Ovary (tissue), 3 donors: ENCODE results near the gene TNRC6B.

Experiments
- CTCF ChIP-seq, 3 donors: fragments of 450-650 bp in 2 of 3; fragments of 200-600 bp in 1 of 3; IDR thresholded peaks; one replicate each; pipeline versions ENCODE4 v1.5.1 to v1.8.0; 2016 to 2022; ENCODE audit warnings: antibody characterized with exemption in 3 of 3, mild to moderate bottlenecking in 1 of 3
- EP300 ChIP-seq: sonication (generic); formaldehyde crosslinking; IDR thresholded peaks from one replicate; pipeline ENCODE4 v1.6.1; 2017; ENCODE audit warnings: antibody characterized with exemption
- POLR2A ChIP-seq: fragments of 450-650 bp; IDR thresholded peaks from one replicate; pipeline ENCODE4 v1.6.1; 2017; ENCODE audit warnings: antibody characterized with exemption, mild to moderate bottlenecking, moderate library complexity
- donor health status: DM: no; HTN: no; CAD: no.

GRCh38 chr22:40203572-40203971, 25.8 kb downstream of the TNRC6B start:
- TF ChIP-seq CTCF (IDR thresholded peaks at IDR 0.05), result no peak
- no peak for TF ChIP-seq EP300
- TF ChIP-seq POLR2A, result no peak
